ENCODE results near the gene KASH5. TPM values are rescaled to one million over a fixed set of nuclear protein-coding genes. Genes with fewer than 3 reads are reported as not detected.

The KASH5 gene, protein sequence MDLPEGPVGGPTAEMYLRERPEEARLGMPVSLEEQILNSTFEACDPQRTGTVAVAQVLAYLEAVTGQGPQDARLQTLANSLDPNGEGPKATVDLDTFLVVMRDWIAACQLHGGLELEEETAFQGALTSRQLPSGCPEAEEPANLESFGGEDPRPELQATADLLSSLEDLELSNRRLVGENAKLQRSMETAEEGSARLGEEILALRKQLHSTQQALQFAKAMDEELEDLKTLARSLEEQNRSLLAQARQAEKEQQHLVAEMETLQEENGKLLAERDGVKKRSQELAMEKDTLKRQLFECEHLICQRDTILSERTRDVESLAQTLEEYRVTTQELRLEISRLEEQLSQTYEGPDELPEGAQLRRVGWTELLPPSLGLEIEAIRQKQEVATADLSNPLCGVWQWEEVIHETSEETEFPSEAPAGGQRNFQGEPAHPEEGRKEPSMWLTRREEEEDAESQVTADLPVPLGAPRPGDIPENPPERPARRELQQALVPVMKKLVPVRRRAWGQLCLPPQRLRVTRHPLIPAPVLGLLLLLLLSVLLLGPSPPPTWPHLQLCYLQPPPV
- total RNA-seq (2014; rRNA removed), result not detected in 2 replicates
- percentile 3 among the genes with signal in this experiment for Bru-seq, nascent RNA
- percentile 4 among the genes with signal in this experiment for BruChase-seq, experiment 1, labeled RNA remaining after a 6-hour chase
- percentile 3 among the genes with signal in this experiment for BruChase-seq, experiment 2, labeled RNA remaining after a 2-hour chase
- long read RNA-seq, result 0 reads

DNA sequence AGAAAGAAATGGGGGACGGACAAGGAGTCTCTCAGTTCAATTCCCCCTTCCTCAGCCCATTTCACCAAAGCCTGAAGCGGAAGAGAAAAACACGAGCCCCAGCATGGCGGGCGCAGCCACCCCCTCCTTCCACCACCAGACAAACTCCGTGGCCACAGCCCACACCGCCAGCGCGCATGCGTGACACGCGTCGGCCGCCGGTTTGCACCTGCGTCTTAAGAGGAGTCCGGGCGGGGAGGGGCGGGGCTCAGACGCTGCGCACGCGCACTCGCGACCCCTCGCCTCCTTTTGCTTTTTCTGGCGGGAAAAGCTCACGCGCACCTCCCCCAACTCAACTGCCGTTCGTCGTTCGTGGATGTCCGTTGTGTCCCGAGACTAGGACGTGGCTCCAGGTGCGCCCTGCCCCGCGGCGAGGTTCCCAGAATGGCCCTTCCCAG lies at the start of gene KASH5:
KASH5 (plus strand) TSS at position 314 of the 437 bp plus-strand sequence. CDS start 2,635 bp downstream, outside the sequence.
- intact Hi-C loops (cut with micrococcal nuclease), result no loop called here
- DNase-seq (peak; percentile 42), ATAC-seq (no peak)
- H3F3A ChIP-seq (ENCODE audit: low read length, unreplicated experiment), result no peaks in the 10 kb centered on the region
- no peaks in the 10 kb centered on the region for H3K27me3 ChIP-seq (ENCODE audit: low read length)
- ChIA-PET CTCF (no interaction called here), POLR2A (ENCODE audit: unreplicated experiment) (no interaction called here)
- no peaks in the 10 kb centered on the region for H4K20me1 ChIP-seq (ENCODE audit: low read length)
- H3K9me2 ChIP-seq (replicated peaks; ENCODE audit: low read length), result no peaks in the 10 kb centered on the region
- no peak for TF ChIP-seq EZH2 (IDR thresholded peaks at IDR 0.05; ENCODE audit: low read length, unreplicated experiment)
- no peak for TF ChIP-seq EZH2phosphoT487 (IDR thresholded peaks at IDR 0.05; ENCODE audit: borderline replicate concordance, low read length)
- TF ChIP-seq, protein P1, sequence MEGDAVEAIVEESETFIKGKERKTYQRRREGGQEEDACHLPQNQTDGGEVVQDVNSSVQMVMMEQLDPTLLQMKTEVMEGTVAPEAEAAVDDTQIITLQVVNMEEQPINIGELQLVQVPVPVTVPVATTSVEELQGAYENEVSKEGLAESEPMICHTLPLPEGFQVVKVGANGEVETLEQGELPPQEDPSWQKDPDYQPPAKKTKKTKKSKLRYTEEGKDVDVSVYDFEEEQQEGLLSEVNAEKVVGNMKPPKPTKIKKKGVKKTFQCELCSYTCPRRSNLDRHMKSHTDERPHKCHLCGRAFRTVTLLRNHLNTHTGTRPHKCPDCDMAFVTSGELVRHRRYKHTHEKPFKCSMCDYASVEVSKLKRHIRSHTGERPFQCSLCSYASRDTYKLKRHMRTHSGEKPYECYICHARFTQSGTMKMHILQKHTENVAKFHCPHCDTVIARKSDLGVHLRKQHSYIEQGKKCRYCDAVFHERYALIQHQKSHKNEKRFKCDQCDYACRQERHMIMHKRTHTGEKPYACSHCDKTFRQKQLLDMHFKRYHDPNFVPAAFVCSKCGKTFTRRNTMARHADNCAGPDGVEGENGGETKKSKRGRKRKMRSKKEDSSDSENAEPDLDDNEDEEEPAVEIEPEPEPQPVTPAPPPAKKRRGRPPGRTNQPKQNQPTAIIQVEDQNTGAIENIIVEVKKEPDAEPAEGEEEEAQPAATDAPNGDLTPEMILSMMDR (conservative IDR thresholded peaks at IDR 0.05; ENCODE audit: low read depth, low read length), result no peak
- no peaks in the 10 kb centered on the region for H3K79me2 ChIP-seq (ENCODE audit: low read length)
- H3K4me1 ChIP-seq (ENCODE audit: insufficient read depth, low read length), result 0 out of 2 replicates have a peak, but pooled peaks cover 3% of the 10 kb centered on the region
- H3K36me3 ChIP-seq (ENCODE audit: low read depth, low read length), result no peaks in the 10 kb centered on the region
- H3K27ac ChIP-seq (ENCODE audit: low read length), result no peak within 1 kb of the TSS
- H3K4me2 ChIP-seq (ENCODE audit: low read length), result no peak within 1 kb of the TSS
- no peak within 1 kb of the TSS for H3K4me3 ChIP-seq (ENCODE audit: low read length)
- no peak within 1 kb of the TSS for H2AFZ ChIP-seq (ENCODE audit: low read length)
- no TSS peak for BruUV-seq (replicated peaks)
- peaks cover 2% of the 10 kb centered on the region; the same call in 1 of the 2 replicates for H3K9me3 ChIP-seq (ENCODE audit: low read length)
- H3K9ac ChIP-seq (ENCODE audit: low read length), result no peak within 1 kb of the TSS

DNA sequence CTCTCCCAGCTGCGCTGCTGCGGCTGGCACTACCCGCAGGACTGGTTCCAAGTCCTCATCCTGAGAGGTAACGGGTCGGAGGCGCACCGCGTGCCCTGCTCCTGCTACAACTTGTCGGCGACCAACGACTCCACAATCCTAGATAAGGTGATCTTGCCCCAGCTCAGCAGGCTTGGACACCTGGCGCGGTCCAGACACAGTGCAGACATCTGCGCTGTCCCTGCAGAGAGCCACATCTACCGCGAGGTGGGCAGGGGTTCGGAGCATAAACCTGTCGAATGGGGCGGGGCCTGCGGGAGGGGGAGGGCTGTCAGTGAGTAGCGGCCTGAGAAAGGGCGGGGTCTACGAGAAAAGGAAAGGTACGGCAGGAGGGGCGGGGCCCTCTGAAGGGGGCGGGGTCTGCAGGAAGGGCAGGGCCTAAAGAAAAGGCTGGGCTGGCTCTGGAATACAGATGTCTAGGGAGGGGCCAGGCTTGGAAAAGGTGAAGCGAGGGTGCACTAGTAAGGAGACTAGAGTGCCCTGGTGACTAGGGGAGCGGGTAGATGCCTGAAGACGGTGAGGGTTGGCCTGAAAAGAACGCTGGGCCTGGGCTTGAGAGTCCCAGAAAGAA lies 49.3 kb upstream of the KASH5 start:
- Histone ChIP-seq H3K79me2 (ENCODE audit: low read length) (no peaks in the 10 kb centered on the region), H3K36me3 (ENCODE audit: low read depth, low read length) (peaks cover 17% of the 10 kb centered on the region; the same call in 1 of the 2 replicates), H3K27me3 (ENCODE audit: low read length) (no peaks in the 10 kb centered on the region), H3K9me3 (ENCODE audit: low read length) (no peaks in the 10 kb centered on the region), H4K20me1 (ENCODE audit: low read length) (no peaks in the 10 kb centered on the region), H3K4me2 (ENCODE audit: low read length) (peak overlapping the region; percentile 83), H3F3A (ENCODE audit: low read length, unreplicated experiment) (no peaks in the 10 kb centered on the region), H3K9ac (ENCODE audit: low read length) (no peak overlapping the region), H3K4me1 (ENCODE audit: insufficient read depth, low read length) (peaks cover 14% of the 10 kb centered on the region), H2AFZ (ENCODE audit: low read length) (peak overlapping the region; percentile 86), H3K27ac (ENCODE audit: low read length) (no peak overlapping the region), H3K9me2 (replicated peaks; ENCODE audit: low read length) (no peaks in the 10 kb centered on the region), H3K4me3 (ENCODE audit: low read length) (peak overlapping the region; percentile 57)
- intact Hi-C loops (cut with micrococcal nuclease), result loop anchor here (1.0 kb wide), 2 partner anchors 25 to 105 kb away; partner anchors contain the start of gene DKKL1
- BruUV-seq (replicated peaks), result no TSS peak
- ATAC-seq (peak; percentile 78), DNase-seq (peak; percentile 94)
- ChIA-PET POLR2A (ENCODE audit: unreplicated experiment) (interaction anchor here (0.6 to 1.0 kb wide), 2 partner anchors 8 to 29 kb away, joined by 3 to 11 read pairs; no protein-coding TSS in a partner anchor), CTCF (no interaction called here)
- TF ChIP-seq, protein P1 (conservative IDR thresholded peaks at IDR 0.05; ENCODE audit: low read depth, low read length), result no peak
- TF ChIP-seq EZH2 (IDR thresholded peaks at IDR 0.05; ENCODE audit: low read length, unreplicated experiment) (no peak), EZH2phosphoT487 (IDR thresholded peaks at IDR 0.05; ENCODE audit: borderline replicate concordance, low read length) (no peak)

All from PC-3 (cell line).